Skin of body (tissue), 2 donors: ENCODE results near the gene JAK2. TPM values are rescaled to one million over a fixed set of nuclear protein-coding genes. Genes with fewer than 3 reads are reported as not detected.

ENCODE experiments used
- DNase-seq: peaks from one replicate; lab custom pipeline; 2025; lab: John Stamatoyannopoulos, UW
- total RNA-seq: library from RNA; depleted of rRNA; stranded (reverse); fragments of >200 nt; gene quantifications from one replicate; pipeline ENCODE4 v1.2.3, GENCODE V29; 2014

The JAK2 gene
- total RNA-seq, 1 donor from 2014 or later, result 20.9 TPM

- no peak for DNase-seq
Observed at GRCh38 chr9:5140151-5140550, 155.1 kb downstream of the JAK2 start.

GRCh38 chr9:5144217-5144616 lies 159.1 kb downstream of the JAK2 start:
- no peak for DNase-seq

DNA sequence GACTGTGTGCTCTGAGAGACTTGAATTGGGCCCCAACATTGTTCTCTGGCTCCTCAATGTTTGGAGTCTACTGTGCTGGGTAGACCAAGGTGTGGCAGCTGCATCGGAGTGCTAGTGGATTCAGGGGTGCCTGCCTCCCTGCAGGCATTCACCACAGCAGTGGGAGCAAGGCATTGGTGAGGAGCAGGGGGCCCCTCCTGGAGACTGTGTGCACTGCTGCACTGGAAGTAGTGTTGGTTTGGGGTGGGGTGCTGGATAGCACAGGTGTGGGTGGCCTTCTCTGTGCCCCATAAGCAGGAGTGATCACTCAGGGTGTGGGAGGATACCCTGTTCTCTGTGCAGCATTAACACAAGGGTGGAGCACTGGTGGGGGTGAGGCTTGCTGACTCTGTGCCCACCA lies 161.2 kb downstream of the JAK2 start:
- no peak for DNase-seq

Other genes starting within 250 kb of the JAK2 start
- 39.1 TPM for gene AK3, start 244.1 kb upstream of the JAK2 start, total RNA-seq
- gene RCL1, start 192.3 kb upstream of the JAK2 start, total RNA-seq, result 25.0 TPM
- not detected for gene INSL6, start 200.4 kb downstream of the JAK2 start, total RNA-seq
- gene INSL4, start 246.1 kb downstream of the JAK2 start, total RNA-seq, result not detected